ENCODE results near the gene MOB2.

The MOB2 gene, protein sequence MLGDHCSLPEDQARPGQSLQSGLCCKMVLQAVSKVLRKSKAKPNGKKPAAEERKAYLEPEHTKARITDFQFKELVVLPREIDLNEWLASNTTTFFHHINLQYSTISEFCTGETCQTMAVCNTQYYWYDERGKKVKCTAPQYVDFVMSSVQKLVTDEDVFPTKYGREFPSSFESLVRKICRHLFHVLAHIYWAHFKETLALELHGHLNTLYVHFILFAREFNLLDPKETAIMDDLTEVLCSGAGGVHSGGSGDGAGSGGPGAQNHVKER
- long read RNA-seq, donor 1, partial matches to known transcripts = 8 of 10 reads
- long read RNA-seq, donor 1, other reads (novel, unspliced or antisense) = 0 of 10 reads
- long read RNA-seq, donor 2, partial matches to known transcripts = 13 of 13 reads
- long read RNA-seq, donor 2, other reads (novel, unspliced or antisense) = 0 of 13 reads
- long read RNA-seq, donor 3, partial matches to known transcripts = 5 of 5 reads
- long read RNA-seq, donor 3, other reads (novel, unspliced or antisense) = 0 of 5 reads
- long read RNA-seq, donor 4, partial matches to known transcripts = 5 of 5 reads
- long read RNA-seq, donor 4, other reads (novel, unspliced or antisense) = 0 of 5 reads
- long read RNA-seq, donor 5, partial matches to known transcripts = 7 of 7 reads
- long read RNA-seq, donor 5, other reads (novel, unspliced or antisense) = 0 of 7 reads
- long read RNA-seq, donor 6, partial matches to known transcripts = 5 of 5 reads
- long read RNA-seq, donor 6, other reads (novel, unspliced or antisense) = 0 of 5 reads
- long read RNA-seq, donor 7, partial matches to known transcripts = 12 of 14 reads
- long read RNA-seq, donor 7, other reads (novel, unspliced or antisense) = 0 of 14 reads
- long read RNA-seq, donor 8, partial matches to known transcripts = 6 of 12 reads
- long read RNA-seq, donor 8, other reads (novel, unspliced or antisense) = 5 of 12 reads

DNA sequence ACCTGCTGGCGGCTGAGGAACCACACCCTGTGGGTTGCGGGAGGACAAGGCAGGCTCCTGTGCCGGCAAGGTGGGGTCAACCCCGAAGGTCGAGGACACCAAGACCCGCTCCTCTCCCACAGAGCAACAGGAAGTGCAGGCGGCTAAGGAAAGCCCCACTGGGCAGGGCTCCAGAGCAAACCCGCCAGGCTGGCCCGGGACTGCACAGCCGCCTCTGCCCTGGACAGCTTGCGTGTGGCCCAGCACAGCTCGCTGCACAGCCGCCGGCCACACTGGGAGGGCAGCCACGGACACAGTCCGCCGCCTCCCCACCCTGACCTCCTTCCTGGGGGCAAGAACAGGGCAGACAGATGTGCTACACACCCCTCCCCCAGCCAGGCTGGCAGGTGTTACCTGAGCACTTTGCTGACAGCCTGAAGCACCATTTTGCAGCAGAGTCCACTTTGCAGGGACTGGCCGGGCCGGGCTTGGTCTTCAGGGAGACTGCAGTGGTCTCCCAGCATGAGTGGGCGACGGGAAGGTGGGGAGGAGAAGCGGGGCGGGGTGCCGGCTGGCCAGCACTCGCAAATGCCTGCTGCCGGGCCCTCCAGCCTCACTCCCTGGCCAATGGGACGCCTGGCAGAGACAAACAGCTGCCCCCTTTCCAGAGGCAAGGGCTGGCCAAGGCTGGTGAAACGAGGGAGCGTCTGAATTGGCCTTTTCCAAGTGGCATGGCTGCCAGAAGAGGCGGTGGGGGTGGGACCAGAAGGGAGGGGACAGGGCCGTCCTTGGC, at the start of gene MOB2:
MOB2 (minus strand) TSS at position 726 of the 772 bp plus-strand sequence; CDS start at position 503, 223 bp downstream.
- peak; percentile 63 for DNase-seq

DNA sequence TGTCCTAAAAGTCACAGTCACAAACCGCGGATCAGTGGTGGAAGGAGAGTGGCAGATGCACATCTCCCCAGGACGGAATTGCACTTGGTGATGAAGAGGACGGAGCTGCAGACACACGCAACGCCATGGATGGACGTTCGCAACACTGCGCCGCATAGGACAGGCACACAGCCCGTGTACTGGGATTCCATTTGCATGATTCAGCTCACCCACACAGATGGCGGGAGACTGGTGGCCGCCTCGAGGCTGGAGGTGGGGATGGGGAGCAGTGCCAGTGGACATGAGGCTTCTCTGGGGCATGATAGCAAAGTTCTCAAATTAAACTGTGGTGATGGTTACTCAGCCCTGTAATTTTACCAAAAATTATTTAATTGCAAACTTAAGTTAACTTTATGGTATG, 48.1 kb upstream of the MOB2 start:
- DNase-seq = no peak

DNA sequence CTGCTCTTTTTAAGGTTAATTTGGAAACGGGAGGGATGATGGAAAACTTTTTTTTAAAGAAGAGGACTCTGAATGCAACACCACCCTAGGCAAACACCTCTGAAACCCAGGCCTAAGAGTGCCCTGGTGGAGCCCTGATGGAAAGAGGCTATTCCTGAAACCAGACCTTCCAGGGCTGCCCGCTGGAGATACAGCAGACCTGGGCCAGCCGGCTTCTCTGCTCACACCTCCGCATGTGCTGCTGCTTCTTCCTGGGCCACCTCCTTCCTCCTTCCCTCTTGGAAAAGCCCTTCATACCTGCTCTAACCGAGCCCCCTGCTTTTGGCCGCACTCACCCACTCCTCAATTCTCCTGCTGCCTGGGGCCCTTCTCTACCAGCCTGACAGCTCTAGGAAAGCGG, 47.6 kb upstream of the MOB2 start:
- no peak for DNase-seq

DNA sequence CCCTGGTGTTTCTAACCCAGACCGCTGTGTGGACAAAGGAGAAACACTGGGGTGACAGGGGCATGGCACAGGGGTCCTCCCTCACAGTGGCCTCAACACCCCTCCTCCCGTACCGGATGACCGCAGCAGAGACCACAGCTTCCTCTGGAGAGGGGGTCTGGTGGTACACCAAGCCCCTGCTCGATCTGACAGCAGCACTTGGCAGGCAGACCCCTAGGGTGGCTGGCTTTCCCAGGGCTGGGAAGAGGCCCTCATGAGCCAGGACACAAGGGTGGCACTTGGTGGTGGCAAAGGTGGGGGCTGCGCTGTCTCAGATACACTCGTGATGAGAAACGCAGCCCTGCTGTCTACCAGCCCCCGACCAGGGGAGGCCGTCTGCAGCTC, 46.8 kb upstream of the MOB2 start:
- DNase-seq = no peak

DNA sequence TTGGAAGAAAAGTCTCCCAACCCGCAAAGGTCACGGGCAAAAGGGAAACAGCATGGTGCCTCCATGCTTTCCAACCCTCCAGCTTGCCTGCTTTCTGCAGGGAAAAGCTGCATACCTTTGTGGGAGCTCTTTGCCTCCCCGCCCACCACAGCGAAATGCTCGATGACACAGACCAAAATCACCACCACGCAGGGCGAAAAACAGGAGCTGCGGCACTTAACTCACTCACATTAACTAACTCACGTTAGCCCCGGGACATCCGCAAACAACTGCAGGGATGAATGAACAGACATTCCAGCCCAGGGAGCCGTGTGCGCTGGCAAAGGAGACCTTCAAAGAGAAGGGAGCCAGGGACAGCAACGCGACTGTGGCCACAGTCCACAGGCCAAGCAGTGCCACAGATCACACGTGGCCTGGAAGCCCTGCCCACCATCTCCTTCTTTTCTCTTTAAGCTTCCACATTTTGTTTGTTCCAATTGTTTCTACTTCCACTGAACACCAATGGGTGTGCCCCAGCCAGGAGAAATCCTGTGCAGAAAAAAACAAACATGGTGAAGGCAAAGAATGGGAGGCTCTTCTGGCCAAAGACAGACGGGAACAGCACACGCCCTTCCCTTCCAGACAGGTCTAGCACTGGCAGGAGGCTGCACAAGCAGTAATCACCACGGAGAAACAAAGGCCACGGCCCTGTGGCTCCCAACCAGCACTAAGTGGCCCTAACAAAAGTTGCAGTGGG, 46.2 kb upstream of the MOB2 start:
- DNase-seq = no peak

DNA sequence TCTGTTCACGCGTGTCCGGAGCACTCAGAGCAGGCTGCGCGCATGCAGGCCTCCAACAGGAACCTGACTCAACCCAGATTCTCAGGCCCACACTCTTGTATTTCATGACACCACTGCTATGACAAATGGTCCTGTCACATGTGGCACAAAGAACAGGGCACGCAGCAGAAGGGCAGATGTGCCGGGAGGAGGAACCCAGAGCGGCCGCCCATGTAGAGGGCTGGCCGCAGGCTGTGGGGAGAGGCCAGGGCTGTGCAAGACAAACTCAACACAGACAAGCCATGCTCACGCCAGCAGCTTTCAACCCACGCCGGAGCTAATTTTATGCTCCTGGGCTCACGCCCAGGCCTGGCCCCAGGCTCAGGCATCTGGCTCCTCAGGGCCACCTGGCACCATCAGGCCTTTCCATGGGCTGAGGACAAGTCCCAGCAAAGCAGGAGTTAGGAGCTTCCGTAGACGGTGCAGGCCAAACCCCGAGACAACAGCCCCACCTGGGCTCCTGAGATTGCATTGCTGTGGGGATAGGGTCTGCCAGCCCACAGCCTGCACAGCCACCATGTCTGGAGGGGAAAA, 45.5 kb upstream of the MOB2 start:
- DNase-seq = no peak

DNA sequence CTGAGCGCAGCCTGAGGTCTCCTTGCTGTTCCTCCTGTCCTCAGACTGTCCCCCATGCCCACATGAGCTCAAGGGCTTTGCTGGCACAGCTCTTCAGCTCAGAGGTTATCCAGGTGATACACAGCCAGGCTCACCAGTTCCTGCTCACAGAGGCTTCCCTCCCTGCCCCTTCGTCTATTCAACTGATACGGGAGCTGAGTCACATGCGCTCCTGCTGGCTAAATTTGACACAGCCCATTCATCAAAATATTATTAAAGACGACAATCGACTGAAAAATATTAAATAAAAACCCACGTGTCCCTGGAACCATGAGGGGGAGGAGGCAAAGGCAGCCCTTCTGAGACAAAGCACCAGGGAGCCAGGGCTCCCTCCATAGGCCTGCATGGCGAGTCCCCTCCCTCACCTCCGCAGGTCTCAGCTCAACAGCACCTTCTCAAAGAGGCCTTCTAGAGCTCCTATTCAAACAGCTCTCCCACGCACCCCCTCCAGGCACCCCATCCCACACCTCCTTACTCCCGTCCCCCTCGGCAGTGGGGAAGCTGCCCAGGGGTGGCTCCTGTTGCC, 45.0 kb upstream of the MOB2 start:
- no peak for DNase-seq

DNA sequence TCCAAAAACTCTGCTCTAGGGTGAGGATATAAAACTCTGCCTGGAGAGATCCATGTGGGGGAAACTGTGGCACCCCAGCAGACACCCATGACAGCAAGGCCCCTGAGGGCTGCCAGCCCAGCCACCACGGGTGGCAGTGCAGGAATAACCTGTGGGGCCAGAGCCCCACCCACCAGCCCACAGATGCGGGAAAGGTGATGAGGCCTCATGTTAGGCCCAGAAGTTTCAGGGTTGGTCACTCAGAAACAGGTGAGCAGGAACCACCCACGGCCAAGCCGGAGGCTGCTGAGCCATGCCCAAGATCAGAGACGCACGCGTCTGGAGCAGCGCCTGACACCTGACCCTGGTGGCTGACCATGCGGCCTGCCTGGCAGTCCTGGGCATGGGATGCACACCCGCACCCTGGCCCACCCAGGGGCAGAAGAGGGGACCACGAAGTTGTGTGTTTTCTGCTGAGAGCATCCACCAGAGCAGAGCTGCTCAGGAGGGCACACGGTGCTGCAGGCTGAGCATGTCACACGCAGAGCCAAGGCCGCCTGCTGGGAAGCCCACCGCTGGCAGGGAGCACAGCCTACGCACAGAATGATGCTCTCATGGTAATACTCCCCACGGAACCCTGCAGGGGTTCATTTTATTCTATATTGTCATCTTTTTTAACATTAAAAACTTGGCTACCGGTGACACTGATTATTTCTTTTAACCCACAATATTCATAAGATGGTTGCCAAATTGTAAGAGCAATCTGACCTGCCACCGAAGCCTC, 44.3 kb upstream of the MOB2 start:
- DNase-seq = no peak

DNA sequence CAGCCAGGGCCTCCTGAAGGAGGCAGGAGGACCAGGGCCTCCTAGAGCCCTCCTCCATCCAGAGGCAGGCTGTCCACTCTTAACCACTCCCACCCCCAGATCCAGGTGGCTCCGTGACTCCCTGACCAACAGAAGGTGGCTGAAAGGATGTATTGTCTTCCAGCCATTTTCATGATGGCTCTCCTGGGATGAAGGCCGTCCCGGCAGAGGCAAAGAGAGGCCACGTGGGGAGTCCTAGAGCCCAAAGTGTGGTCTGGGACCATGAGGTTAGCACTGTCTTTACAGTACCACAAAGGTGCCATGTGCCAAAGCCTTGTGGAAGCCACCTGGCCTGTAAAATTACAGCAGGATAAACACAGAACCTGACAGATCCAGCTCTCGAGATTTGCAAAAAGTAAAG, 43.2 kb upstream of the MOB2 start:
- DNase-seq = no peak

DNA sequence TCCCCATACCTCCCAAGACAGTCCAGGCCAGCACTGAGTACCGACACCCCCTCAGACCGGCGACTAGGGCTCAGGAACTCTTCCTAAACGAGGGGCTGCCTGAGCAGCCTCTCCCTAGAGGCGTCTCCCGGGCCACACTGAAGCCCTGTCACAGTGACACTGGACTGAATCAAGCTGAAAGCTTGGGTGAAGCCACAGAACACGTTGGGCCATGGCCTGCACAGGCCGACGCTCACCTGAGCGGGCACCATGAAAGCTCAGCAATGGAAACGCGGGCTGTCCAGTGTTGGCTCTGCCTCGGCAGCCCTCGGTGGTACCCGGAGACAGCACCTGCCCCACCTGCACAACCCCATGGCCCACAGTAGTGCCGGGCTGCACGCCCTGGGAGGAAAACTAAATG, 42.7 kb upstream of the MOB2 start:
- no peak for DNase-seq

DNA sequence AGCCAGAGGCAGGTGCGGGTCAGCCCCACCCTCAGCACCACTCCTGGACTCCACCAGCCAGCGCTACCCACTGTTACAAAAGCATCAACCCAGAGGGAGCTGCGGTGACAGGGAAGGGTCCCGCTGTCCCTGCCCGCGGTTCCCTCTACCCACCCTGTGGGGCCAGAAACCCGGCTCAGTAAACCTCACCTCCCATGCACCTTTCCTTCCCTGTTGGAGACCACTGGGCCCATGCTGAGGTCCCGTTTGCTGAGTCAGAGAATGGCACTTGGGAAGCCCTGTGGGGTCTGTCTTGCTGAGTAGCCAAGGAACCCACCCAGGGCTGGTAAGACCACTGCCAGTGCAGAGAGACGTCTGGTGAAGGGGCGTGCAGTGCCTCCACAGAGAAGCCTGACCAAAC, 42.1 kb upstream of the MOB2 start:
- DNase-seq = no peak

DNA sequence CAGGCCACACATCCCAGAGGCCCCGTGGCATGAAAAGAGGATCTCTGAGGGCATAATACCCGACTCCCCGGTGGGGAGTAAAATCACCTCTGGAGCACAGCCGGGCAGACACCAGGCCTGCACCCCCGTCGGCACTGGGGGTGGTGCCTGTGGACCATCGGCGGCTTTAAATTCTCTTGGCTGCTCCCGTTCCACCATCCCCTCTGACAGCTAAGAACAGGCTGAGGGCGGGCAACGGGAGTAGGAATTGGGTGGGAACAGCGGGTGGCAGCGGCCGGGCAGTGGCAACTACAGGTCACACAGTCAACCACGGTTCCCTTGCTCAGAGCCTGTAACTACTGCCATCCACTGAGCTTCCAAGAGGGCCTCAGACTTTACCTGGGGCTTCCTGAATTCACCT, 40.2 kb upstream of the MOB2 start:
- DNase-seq = no peak

DNA sequence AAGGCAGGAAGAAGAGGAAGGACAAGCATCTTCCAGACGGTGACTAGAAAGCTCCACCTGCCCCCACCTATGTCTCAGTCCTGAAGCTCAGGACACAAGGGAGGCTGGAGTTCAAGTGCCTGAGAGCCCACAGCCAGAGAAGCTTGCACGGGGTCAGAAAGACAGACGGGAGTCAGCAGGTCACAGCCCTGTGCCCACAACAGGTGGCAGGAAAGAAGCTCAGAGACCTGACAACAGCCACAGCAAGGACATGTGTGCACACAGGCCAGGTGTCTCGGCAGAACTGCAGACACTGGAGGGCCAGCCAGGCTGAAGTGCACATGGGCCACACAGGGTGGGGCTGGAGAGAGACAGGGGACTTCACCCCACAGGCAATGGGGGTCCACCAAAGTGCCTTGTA, 37.2 kb upstream of the MOB2 start:
- no peak for DNase-seq

DNA sequence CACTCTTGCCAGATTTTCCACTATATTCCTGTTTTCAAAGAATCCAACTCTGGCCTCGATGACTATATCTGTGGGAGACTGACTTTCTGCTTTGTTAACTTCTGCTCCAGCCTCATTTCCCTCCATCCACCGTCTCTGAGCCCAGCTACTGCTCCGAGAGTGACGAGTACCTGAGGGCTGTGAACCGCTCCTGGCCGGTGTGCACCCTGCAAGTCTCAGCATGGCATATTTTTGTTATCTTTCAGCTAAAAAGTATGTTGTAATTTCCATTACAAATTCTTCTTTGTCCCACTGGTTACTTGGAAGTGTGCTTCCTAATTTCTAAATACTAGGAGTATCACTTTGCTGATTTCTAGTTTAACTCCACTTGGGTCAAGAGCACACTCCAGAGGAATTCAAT, 36.5 kb upstream of the MOB2 start:
- DNase-seq = no peak

DNA sequence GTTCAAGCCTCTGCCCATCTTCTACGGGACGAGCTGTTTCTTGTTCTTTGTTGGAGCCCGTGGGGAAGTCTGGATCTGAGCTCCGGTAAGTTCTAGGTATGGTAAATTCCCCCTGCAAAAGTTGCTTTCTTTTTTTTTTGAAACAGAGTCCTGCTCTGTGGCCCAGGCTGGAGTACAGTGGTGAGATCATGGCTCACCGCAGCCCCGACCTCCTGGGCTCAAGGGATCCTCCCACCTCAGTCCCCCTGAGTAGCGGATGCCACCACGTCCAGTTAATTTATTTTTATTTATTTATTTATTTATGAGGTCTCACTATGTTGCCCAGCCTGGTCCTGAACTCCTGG, 35.5 kb upstream of the MOB2 start:
- DNase-seq = no peak

DNA sequence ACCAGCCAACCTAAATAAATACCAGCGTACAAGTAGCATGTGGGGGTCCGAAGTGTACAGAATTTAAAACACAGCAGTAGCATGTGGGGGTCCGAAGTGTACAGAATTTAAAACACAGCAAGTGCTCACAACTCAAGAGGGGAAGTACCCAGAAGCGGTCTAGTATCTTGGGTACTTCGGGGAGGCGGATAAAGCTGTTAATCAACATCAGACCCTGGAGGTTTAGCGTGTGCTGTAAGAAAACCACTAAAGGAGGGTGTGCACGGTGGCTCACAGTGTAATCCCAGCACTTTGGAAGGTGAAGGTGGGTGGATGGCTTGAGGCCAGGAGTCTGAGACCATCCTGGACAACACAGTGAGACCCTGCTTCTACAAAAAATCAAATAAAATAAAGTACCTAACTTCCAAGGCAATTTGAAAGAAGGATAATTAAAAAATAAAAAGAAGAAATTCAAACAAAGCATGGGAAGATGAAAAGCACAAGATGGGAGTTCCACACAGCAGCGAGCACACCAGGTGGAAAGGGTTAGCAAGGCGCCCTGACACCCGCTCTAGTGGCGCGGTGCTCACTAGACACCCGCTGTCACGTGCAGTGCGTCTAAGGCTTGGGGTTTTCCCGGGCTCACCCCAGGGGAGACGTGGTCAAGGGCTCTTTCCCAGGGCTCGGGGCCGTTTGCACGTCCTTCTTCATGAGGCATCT, 35.0 kb upstream of the MOB2 start:
- no peak for DNase-seq

DNA sequence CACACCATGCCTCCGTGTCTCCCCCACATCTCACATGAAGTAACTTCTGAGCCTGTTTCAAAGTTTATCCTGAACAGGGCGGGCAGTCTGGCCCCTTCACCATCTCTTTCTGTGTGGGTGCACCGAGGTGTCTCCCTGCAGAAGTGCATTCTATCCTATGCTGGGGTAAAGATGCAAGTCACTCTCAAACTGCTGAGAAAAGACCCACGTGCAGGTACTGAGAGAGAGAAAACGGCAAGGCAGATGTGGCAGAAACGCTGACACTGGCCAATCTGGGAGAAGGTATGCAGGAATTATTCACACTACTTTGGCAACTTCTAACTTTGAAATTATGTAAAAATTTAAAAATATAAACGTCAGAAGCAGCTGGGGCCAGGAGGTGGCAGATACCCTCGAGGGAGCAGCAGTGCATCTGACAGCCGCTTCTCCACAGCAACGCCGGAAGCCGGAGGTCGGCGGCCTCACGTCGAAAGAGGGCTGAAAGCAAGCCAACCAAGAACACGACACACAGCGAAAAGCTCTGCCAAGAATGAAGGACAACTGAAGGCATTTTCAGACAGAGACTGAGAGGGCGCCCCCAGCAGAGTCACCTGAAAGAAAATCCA, 34.2 kb upstream of the MOB2 start:
- DNase-seq = no peak

DNA sequence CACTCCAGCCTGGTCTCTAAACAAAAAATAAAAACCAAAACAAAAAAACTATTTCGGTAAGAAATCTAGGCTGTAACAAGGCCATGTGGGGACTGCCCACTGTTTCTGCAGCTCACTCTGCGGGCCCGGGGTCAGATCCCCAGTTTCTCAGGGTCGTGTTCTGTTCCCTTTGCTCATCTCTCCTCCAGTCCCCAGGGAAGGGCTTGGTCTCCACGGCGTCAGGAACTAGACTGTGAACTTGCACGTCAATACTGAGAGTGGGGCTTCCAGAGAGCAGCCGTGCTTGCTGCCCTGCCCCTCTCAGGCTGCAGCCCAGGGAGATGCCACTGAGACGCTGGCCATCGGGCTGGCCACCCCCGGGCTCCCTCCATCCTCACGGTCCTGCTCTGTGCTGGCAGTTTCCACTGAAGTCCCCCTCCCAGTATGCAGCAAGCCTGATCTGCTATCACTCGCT, 33.7 kb upstream of the MOB2 start:
- no peak for DNase-seq
